HG03097 (cell line): ENCODE data around the gene CUEDC2.

Experiments
- ATAC-seq: cut with Tn5 transposase; IDR thresholded peaks from one replicate; pipeline ENCODE4 v1.9.1; 2021; ENCODE audit not compliant: unreplicated experiment, low FRiP score

The CUEDC2 gene

GRCh38 chr10:102375867-102376266 is 56.5 kb downstream of the CUEDC2 start:
- ATAC-seq, result no peak

GRCh38 chr10:102375250-102375649 is 57.1 kb downstream of the CUEDC2 start:
- ATAC-seq, result no peak
